H9 (cell line): ENCODE data around the gene ZNF747. TPM values are rescaled to one million over a fixed set of nuclear protein-coding genes. Genes with fewer than 3 reads are reported as not detected.

Experiments used
- DNase-seq: peaks from one replicate; pipeline ENCODE4 v3.0.0-alpha.2; 2017
- H2AFZ ChIP-seq: one replicate; pipeline ENCODE4 v1.6.1; 2013; ENCODE audit warnings: mild to moderate bottlenecking, low read length, control low read depth, moderate library complexity
- H2AK5ac ChIP-seq: 2 replicates; pipeline ENCODE4 v1.6.1; 2013; ENCODE audit warnings: low read length, control low read depth, mixed read lengths; ENCODE audit not compliant: insufficient read length
- H2BK120ac ChIP-seq: one replicate; pipeline ENCODE4 v1.6.1; 2013; ENCODE audit warnings: low read depth, mild to moderate bottlenecking, low read length, control low read depth, inconsistent platforms; ENCODE audit not compliant: poor library complexity, severe bottlenecking
- H2BK12ac ChIP-seq: 2 replicates; pipeline ENCODE4 v1.6.1; 2013; ENCODE audit warnings: low read length, control low read depth, mixed read lengths, low read depth; ENCODE audit not compliant: insufficient read length
- H2BK15ac ChIP-seq: 2 replicates; pipeline ENCODE4 v1.6.1; 2013; ENCODE audit warnings: low read depth, low read length, control low read depth
- H2BK20ac ChIP-seq: one replicate; pipeline ENCODE4 v1.6.1; 2013; ENCODE audit warnings: low read depth, mild to moderate bottlenecking, low read length, control low read depth, inconsistent platforms; ENCODE audit not compliant: poor library complexity, severe bottlenecking
- H2BK5ac ChIP-seq: 2 replicates; pipeline ENCODE4 v1.6.1; 2013; ENCODE audit warnings: low read length, control low read depth, mixed read lengths; ENCODE audit not compliant: insufficient read length
- H3K14ac ChIP-seq: 2 replicates; pipeline ENCODE4 v1.6.1; 2013; ENCODE audit warnings: low read length, control low read depth; ENCODE audit not compliant: insufficient read depth
- H3K18ac ChIP-seq: 2 replicates; pipeline ENCODE4 v1.6.1; 2013; ENCODE audit warnings: low read depth, mild to moderate bottlenecking, mixed read lengths, low read length, control low read depth; ENCODE audit not compliant: insufficient read length
- H3K23ac ChIP-seq: 2 replicates; pipeline ENCODE4 v1.6.1; 2013; ENCODE audit warnings: low read length, control low read depth, mixed read lengths, low read depth; ENCODE audit not compliant: insufficient read length
- H3K23me2 ChIP-seq: 2 replicates; pipeline ENCODE4 v1.6.1; 2013; ENCODE audit warnings: low read depth, mild to moderate bottlenecking, mixed read lengths, low read length, control low read depth; ENCODE audit not compliant: insufficient read length, poor library complexity, severe bottlenecking
- H3K27ac ChIP-seq: 2 replicates; pipeline ENCODE4 v1.5.1; 2013; ENCODE audit warnings: low read length, control low read depth, mixed read lengths, low read depth; ENCODE audit not compliant: insufficient read length
- H3K27me3 ChIP-seq: 2 replicates; pipeline ENCODE4 v1.6.1; 2013; ENCODE audit warnings: low read length, control low read depth, inconsistent platforms; ENCODE audit not compliant: insufficient read depth
- H3K4ac ChIP-seq: 2 replicates; pipeline ENCODE4 v1.6.1; 2013; ENCODE audit warnings: low read depth, mild to moderate bottlenecking, control low read depth, inconsistent platforms, low read length, moderate library complexity
- H3K4me1 ChIP-seq: 2 replicates; pipeline ENCODE4 v1.6.1; 2013; ENCODE audit warnings: low read length, control low read depth, inconsistent platforms; ENCODE audit not compliant: insufficient read depth
- H3K4me2 ChIP-seq: 2 replicates; pipeline ENCODE4 v1.6.1; 2013; ENCODE audit warnings: low read length, control low read depth, mixed read lengths; ENCODE audit not compliant: insufficient read length, insufficient read depth
- H3K56ac ChIP-seq: 2 replicates; pipeline ENCODE4 v1.6.1; 2013; ENCODE audit warnings: low read depth, mild to moderate bottlenecking, mixed read lengths, low read length, control low read depth; ENCODE audit not compliant: insufficient read length
- H3K79me1 ChIP-seq: 2 replicates; pipeline ENCODE4 v1.6.1; 2013; ENCODE audit warnings: low read depth, mild to moderate bottlenecking, moderate library complexity, low read length, control low read depth, inconsistent platforms; ENCODE audit not compliant: insufficient read depth, poor library complexity, severe bottlenecking
- H3K79me2 ChIP-seq: 2 replicates; pipeline ENCODE4 v1.6.1; 2013; ENCODE audit warnings: low read length, control low read depth, inconsistent platforms; ENCODE audit not compliant: insufficient read depth
- H3K9ac ChIP-seq: 2 replicates; pipeline ENCODE4 v1.6.1; 2013; ENCODE audit warnings: low read length, control low read depth, mixed read lengths; ENCODE audit not compliant: insufficient read length; ENCODE audit errors: extremely low read depth
- H3K9me3 ChIP-seq: one replicate; pipeline ENCODE4 v1.6.1; 2013; ENCODE audit warnings: low read depth, low read length, inconsistent platforms; ENCODE audit not compliant: control insufficient read depth
- H3T11ph ChIP-seq: one replicate; pipeline ENCODE4 v1.6.1; 2013; ENCODE audit warnings: mild to moderate bottlenecking, low read length, control low read depth, inconsistent platforms
- H4K20me1 ChIP-seq: one replicate; pipeline ENCODE4 v1.6.1; 2013; ENCODE audit not compliant: control insufficient read depth, insufficient read length, insufficient read depth
- H4K5ac ChIP-seq: 2 replicates; pipeline ENCODE4 v1.6.1; 2013; ENCODE audit warnings: low read depth, mild to moderate bottlenecking, mixed read lengths, low read length, control low read depth; ENCODE audit not compliant: insufficient read length
- H4K8ac ChIP-seq: replicated peaks from 2 replicates; pipeline ENCODE4 v1.6.1; 2013; ENCODE audit warnings: low read length, control low read depth, mixed read lengths, low read depth; ENCODE audit not compliant: insufficient read length
- H4K91ac ChIP-seq: 2 replicates; pipeline ENCODE4 v1.6.1; 2013; ENCODE audit warnings: low read depth, mild to moderate bottlenecking, moderate library complexity, mixed read lengths, low read length, control low read depth; ENCODE audit not compliant: insufficient read length
- H3K27ac Mint-ChIP-seq, 3 experiments: 2 replicates in 2 of 3; 3 replicates in 1 of 3; pipeline ENCODE4 v1.8.0; 2020 to 2021; ENCODE audit warnings: mixed read lengths in 3 of 3, mild to moderate bottlenecking in 1 of 3, moderate library complexity in 1 of 3
- H3K27me3 Mint-ChIP-seq: 2 replicates; pipeline ENCODE4 v1.8.0; 2021; ENCODE audit warnings: low read depth, mild to moderate bottlenecking, moderate library complexity, mixed read lengths
- H3K36me3 Mint-ChIP-seq, 3 experiments: 2 replicates in 2 of 3; 3 replicates in 1 of 3; pipeline ENCODE4 v1.8.0; 2020 to 2021; ENCODE audit warnings: low read depth in 3 of 3, mixed read lengths in 3 of 3; ENCODE audit not compliant: insufficient read depth in 1 of 3
- H3K4me1 Mint-ChIP-seq, 2 experiments: 2 replicates each; pipeline ENCODE4 v1.8.0; 2020; ENCODE audit warnings: mixed read lengths in 2 of 2
- H3K4me3 Mint-ChIP-seq, 2 experiments: 2 replicates in 1 of 2; 3 replicates in 1 of 2; pipeline ENCODE4 v1.8.0; 2020 to 2021; ENCODE audit warnings: mild to moderate bottlenecking in 2 of 2, mixed read lengths in 2 of 2, moderate library complexity in 1 of 2
- H3K9me3 Mint-ChIP-seq, 2 experiments: 2 replicates in 1 of 2; 3 replicates in 1 of 2; pipeline ENCODE4 v1.8.0; 2020; ENCODE audit warnings: mild to moderate bottlenecking in 2 of 2, mixed read lengths in 2 of 2, moderate library complexity in 1 of 2
- CTCF ChIP-seq: fragments of 200-600 bp; sonication (generic); conservative IDR thresholded peaks from 3 replicates; pipeline ENCODE4 v1.8.0; 2021; ENCODE audit warnings: antibody characterized with exemption, mild to moderate bottlenecking
- WGBS: extraction: QIAGEN DNeasy Blood & Tissue Kit; methylation state at CpG from one replicate; pipeline ENCODE4 v1.1.7; 2013; ENCODE audit warnings: missing lambda C conversion rate, low lambda C conversion rate, mixed read lengths; ENCODE audit not compliant: insufficient read length; ENCODE audit errors: extremely low coverage; 5-methylcytosine and 5-hydroxymethylcytosine counted together
- total RNA-seq: library from RNA; stranded (reverse); gene quantifications from 2 replicates; pipeline ENCODE4 v1.2.1, GENCODE V29; 2021

ZNF747 gene
- total RNA-seq, 1 experiment from 2014 or later = 18.4 TPM

- Histone ChIP-seq H3K27ac (peak within 1 kb of the TSS; percentile 65), H2AK5ac (no peak within 1 kb of the TSS), H2BK20ac (no peak within 1 kb of the TSS), H3K79me1 (no peaks in the 10 kb centered on the region), H3K79me2 (no peaks in the 10 kb centered on the region), H2BK12ac (no peak within 1 kb of the TSS), H2AFZ (no peak within 1 kb of the TSS), H3K4me1 (peaks cover 2% of the 10 kb centered on the region; the same call in 1 of the 2 replicates), H4K91ac (no peak within 1 kb of the TSS), H3K27me3 (no peaks in the 10 kb centered on the region), H3K56ac (no peak within 1 kb of the TSS), H2BK15ac (no peak within 1 kb of the TSS; the same call in 1 of the 2 replicates), H3K23me2 (peaks cover 15% of the 10 kb centered on the region), H4K5ac (no peak within 1 kb of the TSS), H3K14ac (peak within 1 kb of the TSS; percentile 93), H3K18ac (peak within 1 kb of the TSS; percentile 94), H3K9me3 (no peaks in the 10 kb centered on the region), H4K8ac (no peak within 1 kb of the TSS), H3K4ac (no peak within 1 kb of the TSS), H3K23ac (no peak within 1 kb of the TSS), H3K9ac (peak within 1 kb of the TSS; percentile 70), H4K20me1 (no peaks in the 10 kb centered on the region), H2BK5ac (no peak within 1 kb of the TSS), H2BK120ac (no peak within 1 kb of the TSS), H3K4me2 (peak within 1 kb of the TSS; percentile 83), H3T11ph (no peak within 1 kb of the TSS)
- DNase-seq = peak; percentile 83
- Mint-ChIP-seq H3K4me3 (peak within 1 kb of the TSS; percentile 74 to 89), H3K27me3 (no peaks in the 10 kb centered on the region), H3K27ac (peak within 1 kb of the TSS; percentile 66 to 92 (median 90); a peak in 5 of 7 replicates), H3K4me1 (peaks cover 16% of the 10 kb centered on the region in 2 experiments), H3K36me3 (peaks cover 0 to 24% (median 17%) of the 10 kb centered on the region in 3 experiments; a peak in 5 of 7 replicates), H3K9me3 (no peaks in the 10 kb centered on the region)
- no CpG with 5 or more reads among the region's 73 CpGs for WGBS
- TF ChIP-seq CTCF = no peak
These were observed 8.4 kb downstream of the ZNF747 start, which contains the start of gene ZNF768 for GRCh38 chr16:30526137-30526822. Gene ZNF768, minus strand, starts transcription at chr16:30526566. Its CDS starts 153 bp downstream, at chr16:30526413.
